Measurements from ENCODE around the gene PRG2.

The PRG2 gene, protein sequence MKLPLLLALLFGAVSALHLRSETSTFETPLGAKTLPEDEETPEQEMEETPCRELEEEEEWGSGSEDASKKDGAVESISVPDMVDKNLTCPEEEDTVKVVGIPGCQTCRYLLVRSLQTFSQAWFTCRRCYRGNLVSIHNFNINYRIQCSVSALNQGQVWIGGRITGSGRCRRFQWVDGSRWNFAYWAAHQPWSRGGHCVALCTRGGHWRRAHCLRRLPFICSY

DNA sequence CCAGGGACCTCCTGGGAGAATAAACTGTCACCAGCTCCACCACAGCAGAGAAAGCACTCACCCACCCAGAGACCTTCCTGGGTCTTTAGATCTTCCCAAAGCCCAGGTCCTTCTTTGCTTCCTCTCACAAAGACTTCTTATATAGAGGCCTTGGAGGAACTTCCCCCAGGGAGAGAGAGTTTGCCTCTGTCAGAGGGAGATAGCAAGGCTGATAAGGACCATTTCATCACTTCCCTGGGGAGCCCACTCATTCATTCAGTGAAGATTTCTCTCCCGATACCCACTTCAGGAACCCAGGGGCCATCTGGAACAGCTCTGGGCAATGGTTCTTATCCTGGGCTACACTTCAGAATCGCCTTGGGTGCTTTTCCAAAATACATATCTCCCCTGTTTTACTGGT is at the start of gene PRG2:
TSS of gene PRG2 (minus strand) at position 116 of the 400 bp plus-strand sequence. CDS start 706 bp downstream, outside the sequence.
- in situ Hi-C loops (cut with HindIII; ENCODE audit: low pct_ligation_motif_present, low pct_unique_long_range_greater_than_20kb, low sequenced_read_pairs): no loop called here
- no peak for DNase-seq

DNA sequence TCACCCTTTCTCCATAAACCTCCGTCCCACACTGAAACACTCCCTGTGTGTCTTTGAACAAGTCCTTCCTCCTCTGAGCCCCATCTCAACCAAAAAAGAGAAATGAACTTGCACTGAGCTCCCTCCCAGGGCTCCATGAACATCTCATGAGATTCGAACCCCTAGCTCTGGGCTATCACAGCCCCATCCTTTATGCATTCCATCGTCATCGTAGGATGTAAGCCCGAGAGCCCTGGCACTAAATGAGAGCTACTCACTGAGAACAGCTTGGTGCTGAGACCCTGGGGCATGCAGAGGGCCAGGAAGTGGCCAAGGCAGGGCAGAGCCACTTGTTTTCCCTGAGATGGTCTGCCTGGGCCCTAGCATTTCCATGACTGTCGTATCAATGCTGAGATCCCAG is 49.3 kb upstream of the PRG2 start:
- in situ Hi-C loops (cut with HindIII; ENCODE audit: low pct_ligation_motif_present, low pct_unique_long_range_greater_than_20kb, low sequenced_read_pairs): no loop called here

DNA sequence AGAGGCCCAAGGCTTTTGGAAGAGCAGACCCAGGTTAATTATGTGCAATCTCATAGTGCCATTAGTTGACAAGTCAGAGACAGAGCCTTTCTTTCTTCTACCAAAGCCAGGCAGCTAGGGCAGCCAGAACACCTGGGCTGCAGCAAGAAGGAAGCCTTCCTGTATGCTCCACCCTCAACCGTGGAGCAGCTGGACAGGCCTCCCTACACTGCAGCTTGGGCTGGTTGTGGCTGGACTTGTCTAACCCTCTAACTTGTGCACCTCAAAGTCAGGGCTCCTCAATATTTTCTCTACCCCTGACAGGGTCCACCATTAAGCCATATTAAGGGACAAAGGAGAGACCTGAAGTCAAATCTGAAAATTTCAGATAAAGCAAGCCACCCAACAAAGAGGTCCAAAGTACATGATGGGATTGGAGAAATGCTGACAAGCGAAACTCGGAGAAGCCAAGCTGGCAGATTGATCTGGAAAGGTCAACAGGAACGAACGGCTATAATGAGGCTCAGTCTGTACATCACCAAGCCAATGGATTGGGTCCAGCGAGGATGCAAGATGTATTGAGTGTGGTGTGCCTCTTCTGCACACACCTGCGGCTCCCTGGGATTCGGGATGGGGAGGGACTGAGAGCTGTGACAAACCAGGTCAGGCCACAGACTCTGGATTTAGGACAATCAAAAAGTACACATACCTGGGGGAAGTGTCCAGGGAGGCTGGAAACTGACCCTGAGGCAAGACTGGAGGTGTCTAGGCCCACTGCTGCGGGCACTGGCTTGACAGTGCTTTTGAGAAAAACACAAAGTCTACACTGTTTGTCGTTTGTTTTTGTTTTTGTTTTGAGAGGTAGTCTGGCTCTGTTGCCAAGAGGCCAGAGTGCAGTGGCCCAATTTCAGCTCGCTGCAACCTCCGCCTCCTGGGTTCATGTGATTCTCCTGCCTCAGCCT is 48.2 kb upstream of the PRG2 start:
- in situ Hi-C loops (cut with HindIII; ENCODE audit: low pct_ligation_motif_present, low pct_unique_long_range_greater_than_20kb, low sequenced_read_pairs): no loop called here
- no peak for DNase-seq

More for the DNA sequence above, 49.3 kb upstream of the PRG2 start:
- no peak for DNase-seq

DNA sequence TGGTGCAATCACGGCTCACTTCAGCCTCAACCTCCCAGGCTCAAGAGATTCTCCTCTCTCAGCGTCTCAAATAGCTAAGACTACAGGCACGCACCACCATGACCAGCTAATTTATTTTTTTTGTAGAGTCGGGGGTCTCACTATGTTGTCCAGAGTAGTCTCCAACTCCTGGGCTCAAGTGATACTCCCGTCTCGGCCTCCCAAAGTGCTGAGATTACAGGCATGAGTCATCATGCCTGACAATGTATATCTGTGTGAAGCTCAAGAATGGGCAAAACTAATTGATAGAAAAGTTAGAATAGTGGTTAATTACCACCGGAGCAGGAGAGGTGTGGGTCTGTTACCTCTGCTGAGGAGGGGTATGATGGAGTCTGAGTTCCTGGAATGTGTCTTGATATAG is 45.6 kb upstream of the PRG2 start:
- DNase-seq: no peak
- in situ Hi-C loops (cut with HindIII; ENCODE audit: low pct_ligation_motif_present, low pct_unique_long_range_greater_than_20kb, low sequenced_read_pairs): no loop called here

DNA sequence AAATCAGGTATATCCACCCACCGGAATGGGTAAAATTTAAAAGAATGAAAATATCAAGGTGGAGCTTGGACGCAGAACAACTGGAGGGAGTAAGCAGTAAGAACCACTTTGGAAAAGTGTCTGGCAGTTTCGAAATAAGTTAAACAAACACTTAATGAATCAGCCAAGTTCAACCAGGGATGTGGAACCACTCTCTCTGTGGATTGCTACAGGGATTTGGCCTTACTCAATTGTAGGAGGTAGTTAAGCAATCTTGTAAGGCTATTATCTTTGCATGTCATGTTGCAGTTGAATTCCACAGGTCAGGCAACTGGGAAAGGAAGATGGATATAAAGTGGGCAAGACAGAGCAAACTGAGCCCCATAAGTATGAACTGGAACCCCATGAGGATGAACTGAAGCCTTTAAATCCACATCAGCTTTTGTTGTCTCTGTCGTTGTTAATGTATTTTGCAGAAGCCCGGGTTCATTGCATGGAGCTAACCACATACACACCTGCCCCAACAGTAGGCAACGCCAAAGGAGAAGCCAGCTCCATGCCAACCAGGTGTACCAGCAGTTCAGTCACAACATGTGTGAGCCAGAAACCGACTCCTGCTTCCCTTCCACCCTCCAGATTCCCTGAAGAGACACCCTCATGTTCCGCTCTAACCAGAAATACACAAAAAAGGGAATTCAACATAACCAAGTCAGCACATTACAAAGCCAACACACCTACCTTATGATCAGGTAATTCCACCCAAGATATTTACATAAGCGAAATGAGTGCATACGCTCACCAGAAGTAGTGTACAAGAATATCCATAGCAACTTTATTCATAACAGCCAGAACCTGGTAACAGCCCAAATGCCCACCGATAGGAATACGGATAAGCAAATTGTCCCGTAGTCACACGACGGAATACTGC is 44.4 kb upstream of the PRG2 start:
- in situ Hi-C loops (cut with HindIII; ENCODE audit: low pct_ligation_motif_present, low pct_unique_long_range_greater_than_20kb, low sequenced_read_pairs): no loop called here
- DNase-seq: peak; percentile 54

DNA sequence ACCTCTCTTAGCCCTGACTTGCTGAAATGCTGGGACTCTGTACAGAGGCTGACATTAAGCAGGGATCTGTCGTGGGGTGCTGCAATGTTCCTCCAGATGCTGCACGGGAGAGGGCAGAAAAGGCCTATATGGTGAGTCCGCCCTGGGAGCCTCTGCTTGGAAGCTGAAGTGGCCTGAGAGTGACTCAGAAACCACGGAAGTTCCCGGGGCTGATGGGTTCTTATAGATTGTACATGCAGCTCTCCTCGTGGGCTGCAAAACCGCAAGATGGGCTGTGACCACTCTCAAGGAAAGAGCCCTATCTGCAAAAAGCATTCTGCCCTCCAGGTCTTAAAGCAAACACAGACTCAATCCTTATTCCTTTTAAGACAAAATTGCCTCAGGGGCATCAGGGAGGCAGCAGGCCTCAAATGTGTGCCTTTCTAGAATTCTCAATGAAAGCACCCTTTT is 42.3 kb upstream of the PRG2 start:
- in situ Hi-C loops (cut with HindIII; ENCODE audit: low pct_ligation_motif_present, low pct_unique_long_range_greater_than_20kb, low sequenced_read_pairs): no loop called here

DNA sequence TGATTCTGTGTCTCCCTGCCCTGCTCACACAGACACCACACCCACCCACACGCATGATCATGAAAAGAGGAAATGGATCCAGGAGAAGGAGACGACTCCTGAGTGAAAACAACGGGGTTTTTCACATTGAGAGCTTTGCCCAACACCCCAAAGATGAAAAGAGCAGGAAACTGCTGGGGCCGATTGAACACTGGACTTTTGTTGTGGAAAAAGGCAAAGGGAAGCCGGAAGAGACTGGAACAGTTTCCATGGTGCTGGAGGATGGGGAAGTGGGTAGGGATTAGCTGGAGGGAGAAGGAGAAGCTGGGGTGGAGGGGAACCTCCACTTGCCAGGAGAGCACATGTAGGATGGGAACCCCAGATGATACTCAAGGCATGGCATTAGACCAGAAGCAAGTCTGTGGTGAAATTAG is 41.7 kb upstream of the PRG2 start:
- no peak for DNase-seq
- in situ Hi-C loops (cut with HindIII; ENCODE audit: low pct_ligation_motif_present, low pct_unique_long_range_greater_than_20kb, low sequenced_read_pairs): no loop called here

More for the DNA sequence above, 42.3 kb upstream of the PRG2 start:
- peak; percentile 10 for DNase-seq

DNA sequence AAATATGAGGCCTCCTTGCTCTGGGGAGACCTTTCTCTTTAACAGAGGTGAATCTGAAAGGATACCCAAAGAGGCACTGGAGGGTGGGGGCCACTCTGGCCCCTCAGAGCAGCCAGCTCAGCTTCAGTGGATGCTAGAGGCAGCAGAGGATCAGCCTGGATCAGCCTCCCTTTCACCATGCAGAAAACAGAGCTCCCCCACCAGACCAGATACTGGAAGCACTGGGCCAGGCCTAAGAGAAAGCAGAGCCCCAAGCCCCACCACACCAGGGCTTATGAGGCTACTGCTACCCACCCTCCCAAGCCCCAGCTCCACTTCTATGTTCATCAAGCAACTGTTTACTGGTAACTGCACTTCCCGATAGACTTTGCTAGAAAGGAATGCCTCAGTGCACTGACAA is 40.5 kb upstream of the PRG2 start:
- DNase-seq: no peak
- in situ Hi-C loops (cut with HindIII; ENCODE audit: low pct_ligation_motif_present, low pct_unique_long_range_greater_than_20kb, low sequenced_read_pairs): no loop called here

DNA sequence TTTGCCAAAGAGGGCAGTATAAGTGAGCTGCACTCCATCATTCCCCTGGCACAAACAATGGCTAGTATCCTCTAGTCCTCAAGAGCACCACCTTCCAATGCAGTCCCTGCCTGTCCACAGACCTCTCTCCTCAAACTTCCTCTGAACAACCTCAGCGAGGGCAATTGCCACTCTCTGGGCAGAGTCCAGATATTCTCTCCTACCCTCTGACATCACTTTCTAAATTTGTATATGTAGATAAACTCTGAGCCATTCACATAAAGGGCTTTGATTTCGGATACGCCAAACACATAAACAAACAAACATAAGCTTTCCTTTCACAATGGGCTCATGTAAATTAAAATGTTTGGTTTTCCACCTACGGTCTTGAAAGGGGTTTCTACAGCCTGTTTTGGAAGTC is 39.5 kb upstream of the PRG2 start:
- no peak for DNase-seq
- in situ Hi-C loops (cut with HindIII; ENCODE audit: low pct_ligation_motif_present, low pct_unique_long_range_greater_than_20kb, low sequenced_read_pairs): no loop called here

DNA sequence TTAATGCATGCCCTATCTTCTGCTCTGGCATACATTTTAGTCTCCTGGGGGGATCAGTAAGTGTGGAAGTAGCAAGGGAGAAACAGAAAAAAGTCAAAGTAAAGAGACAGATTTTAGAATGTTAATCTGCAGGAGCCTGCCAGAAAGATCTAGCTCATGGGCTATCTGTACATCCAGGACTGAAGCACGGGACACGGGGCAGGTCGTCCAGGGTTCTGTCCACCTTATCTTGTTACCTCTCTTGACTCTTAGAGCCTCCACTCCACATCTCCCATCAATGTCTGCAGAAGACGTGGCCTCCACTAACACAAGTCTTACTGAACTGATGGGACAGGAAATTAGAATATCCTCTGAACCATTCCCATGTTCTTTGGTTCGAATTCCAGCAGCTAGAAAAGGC is 38.2 kb upstream of the PRG2 start:
- no peak for DNase-seq
- in situ Hi-C loops (cut with HindIII; ENCODE audit: low pct_ligation_motif_present, low pct_unique_long_range_greater_than_20kb, low sequenced_read_pairs): no loop called here

DNA sequence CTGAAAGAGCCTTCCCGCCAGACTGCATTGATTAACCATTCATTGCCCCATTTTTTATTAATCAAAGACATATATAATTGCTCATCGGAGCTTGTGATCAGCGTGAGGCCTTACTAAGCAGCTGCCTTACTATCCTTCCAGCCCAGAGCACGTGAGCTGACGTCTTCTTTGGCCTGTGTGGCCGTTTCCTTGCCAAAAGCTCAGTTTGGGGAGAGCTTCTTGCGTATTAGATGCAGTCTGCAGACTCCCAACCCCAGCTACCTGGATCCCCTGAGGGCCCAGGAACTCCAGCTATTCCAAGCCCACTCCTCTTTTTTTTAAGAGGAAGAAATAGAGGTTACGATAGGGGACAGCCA is 37.3 kb upstream of the PRG2 start:
- in situ Hi-C loops (cut with HindIII; ENCODE audit: low pct_ligation_motif_present, low pct_unique_long_range_greater_than_20kb, low sequenced_read_pairs): no loop called here
- no peak for DNase-seq

DNA sequence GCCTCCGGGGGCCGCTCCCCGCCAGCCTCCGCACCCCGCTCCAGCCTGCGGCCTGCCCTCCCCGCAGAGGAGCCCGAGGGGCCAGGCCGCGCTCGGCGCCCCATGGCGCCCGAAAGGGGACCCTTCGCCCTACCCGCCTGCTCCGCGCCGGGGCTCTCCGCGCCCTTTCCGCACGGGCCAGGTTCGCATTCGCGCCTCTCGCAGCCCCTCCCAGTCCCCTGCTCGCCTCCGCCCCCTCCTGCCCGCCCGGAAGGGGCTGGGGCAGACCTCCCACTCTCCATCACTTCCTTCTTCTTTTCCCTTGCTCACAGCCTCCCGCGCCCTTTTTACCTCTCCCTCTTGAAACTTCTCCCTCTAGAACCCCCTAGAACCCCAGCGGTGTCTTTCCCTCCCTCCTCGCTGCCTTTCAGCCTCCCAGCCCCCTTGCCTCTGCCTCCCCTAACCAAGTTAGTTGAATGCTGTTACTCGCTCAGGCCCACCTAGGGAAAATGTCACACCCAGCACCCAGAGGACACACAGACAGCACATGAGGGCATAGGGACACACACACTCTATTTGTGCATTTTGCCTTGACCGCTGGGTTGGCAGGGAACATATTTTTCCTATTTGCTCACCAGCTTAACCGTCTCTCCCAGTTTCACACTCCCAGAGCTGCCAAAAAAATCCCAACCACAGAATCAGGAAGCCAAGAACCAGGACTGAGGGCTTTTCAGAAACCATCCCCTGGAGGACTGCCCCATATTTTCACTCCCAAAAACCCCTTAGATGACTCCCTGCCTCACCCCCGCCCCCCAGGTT is 36.7 kb upstream of the PRG2 start, which contains the start of gene SLC43A3:
TSS of gene SLC43A3 (minus strand) at position 193 of the 798 bp plus-strand sequence. CDS start 949 bp downstream, outside the sequence.
- in situ Hi-C loops (cut with HindIII; ENCODE audit: low pct_ligation_motif_present, low pct_unique_long_range_greater_than_20kb, low sequenced_read_pairs): no loop called here
- peak; percentile 70 for DNase-seq

DNA sequence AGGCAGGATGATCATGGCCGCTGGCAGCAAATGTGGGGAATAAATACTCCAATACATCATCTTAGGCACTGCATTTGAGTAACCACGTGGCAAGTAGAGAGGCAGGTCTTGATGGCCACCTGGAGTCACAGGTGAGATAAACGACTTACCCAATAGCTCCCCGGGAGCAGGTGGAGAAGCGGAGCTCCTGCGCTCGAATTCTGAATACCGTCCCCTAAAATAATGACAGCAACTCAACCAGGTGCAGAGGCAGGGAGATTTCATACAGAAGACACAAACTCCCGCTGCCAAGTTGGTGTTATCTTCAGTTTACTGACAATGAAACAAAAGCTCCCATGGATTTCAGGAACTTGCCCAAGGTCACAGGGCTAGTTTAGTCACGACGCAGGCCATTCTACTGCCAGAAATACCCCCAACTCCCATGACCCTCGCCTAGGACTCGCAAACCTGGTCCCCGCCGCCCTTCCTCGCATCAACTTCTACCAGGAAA is 36.0 kb upstream of the PRG2 start:
- DNase-seq: no peak
- in situ Hi-C loops (cut with HindIII; ENCODE audit: low pct_ligation_motif_present, low pct_unique_long_range_greater_than_20kb, low sequenced_read_pairs): no loop called here

DNA sequence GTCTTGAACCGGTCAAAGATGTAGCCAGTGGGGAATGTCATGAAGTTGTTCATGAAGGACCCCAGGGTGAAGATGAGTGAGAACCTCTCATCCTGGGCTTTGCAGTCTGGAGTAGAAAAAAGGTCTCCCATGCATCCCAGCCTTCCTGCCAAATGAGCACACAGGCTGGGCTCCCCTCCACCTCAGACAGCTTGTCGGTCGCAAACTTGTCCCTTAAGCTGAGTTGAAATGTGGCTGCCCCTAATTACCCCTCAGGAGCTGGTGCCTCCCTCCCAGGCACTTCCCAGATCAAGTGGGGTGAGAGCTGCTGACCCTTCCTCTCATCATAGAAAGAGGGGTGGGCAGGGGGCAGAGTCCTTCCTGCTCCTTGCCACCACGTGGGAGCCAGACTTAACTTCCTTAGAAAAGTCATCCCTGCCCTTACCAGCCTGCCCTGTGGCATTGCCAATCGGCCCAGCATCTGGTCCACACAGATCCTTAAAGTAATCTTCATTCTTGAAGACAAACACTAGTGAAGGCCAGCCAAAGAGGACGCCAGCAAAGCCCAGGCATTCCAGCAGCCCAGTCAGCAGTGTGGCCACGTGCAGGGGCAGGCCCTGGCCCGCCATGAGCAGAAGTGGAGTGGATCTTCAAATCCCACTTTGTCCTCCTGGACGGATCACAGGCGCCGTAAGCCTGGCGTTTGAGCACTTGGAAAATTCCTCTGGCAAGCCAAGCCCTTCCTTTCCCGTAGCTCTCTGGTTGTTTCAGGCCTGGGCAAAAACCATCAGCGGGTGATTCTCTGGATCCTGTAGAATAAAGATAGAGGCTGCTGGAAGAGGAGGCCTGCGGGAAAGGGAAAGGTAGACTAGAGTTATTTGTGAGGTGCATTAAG is 35.4 kb upstream of the PRG2 start:
- in situ Hi-C loops (cut with HindIII; ENCODE audit: low pct_ligation_motif_present, low pct_unique_long_range_greater_than_20kb, low sequenced_read_pairs): no loop called here
- no peak for DNase-seq

DNA sequence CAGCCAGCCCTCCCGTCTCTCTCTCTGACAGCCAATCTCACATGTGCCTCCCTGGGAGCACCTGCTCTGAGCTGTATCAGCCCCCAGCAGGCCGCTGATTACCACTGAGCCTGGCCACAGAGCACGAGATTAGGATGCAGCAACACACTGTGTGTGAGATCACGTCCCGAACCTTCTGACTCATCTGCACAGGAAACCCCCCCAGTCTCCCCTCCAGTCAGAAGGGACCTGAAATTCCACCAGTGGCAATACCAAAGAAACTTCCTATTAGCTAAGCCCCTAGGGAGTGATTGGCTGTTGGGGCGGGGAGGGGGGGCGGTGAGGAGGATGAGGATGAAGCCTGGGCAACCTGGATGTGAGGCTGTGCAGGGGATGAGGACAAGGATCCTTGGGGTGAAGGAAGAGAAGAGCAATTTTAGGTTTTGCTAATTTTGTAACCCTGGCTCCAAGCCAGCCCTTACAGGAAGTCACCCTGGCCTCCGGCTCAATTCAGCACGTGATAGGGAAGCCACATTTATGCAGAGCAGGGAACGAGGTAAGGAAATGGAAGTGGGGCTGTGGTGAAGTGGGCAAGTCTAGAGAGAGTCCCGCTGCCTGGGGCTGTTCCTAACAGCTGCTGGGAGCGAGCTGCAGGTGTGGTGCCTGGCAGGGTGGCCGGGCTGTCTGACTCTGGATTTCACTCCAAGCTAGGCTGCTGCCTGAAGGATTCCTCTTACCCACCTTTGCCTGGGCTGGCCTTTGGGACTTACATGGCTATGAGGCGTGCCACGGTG is 34.5 kb upstream of the PRG2 start:
- DNase-seq: peak; percentile 82
- in situ Hi-C loops (cut with HindIII; ENCODE audit: low pct_ligation_motif_present, low pct_unique_long_range_greater_than_20kb, low sequenced_read_pairs): no loop called here

DNA sequence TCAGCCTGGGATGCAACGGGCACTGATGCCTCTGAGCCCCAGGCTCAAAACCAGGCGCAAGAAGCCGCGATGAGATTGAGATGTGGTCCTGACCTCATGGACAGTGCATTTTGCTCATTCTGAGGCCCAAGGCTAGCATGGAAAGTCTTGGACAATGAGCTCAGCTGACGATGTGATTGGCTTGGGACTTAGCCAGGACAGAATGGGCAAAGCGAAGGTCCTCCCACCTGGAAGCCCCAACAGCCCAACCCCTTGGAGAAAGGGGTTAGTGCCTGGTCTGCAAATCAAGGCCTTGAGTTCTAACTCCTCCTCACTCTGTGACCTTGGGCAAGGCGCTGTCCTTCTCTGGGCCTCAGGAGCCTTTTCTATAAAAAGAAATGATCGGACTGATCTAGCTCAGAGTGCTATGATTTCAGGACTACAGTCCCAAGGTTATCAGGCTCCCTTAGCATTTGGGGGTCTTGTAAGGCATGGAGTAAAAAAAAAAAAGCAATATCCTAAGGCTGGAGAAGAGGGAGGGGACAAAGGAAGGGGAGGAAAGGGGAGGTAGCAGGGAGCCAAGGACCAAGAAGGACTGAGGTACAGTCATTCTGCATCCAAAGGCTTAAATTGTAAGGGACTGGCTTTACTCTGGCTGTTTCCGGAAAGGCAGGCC is 33.8 kb upstream of the PRG2 start:
- no peak for DNase-seq
- in situ Hi-C loops (cut with HindIII; ENCODE audit: low pct_ligation_motif_present, low pct_unique_long_range_greater_than_20kb, low sequenced_read_pairs): no loop called here
